Liver (tissue), 9 donors: Measurements from ENCODE around the gene IGF2BP3. TPM values are rescaled to one million over a fixed set of nuclear protein-coding genes. Genes with fewer than 3 reads are reported as not detected.

ENCODE experiments used
- DNase-seq: peaks from one replicate; pipeline ENCODE4 v3.0.0-alpha.2; 2017; ENCODE audit warnings: low spot score
- H3K27ac ChIP-seq, 2 donors: one replicate each; pipeline ENCODE4 v1.7.0; 2013; ENCODE audit warnings: inconsistent platforms in 2 of 2, low read length in 2 of 2, control low read depth in 1 of 2, low read depth in 1 of 2, mild to moderate bottlenecking in 1 of 2
- H3K27me3 ChIP-seq, 4 donors: one replicate each; pipeline versions ENCODE4 v1.6.1 to v1.7.0; 2013; ENCODE audit warnings: low read length in 3 of 4, inconsistent platforms in 1 of 4, mild to moderate bottlenecking in 1 of 4, moderate library complexity in 1 of 4; ENCODE audit not compliant: control insufficient read depth in 4 of 4, insufficient read depth in 4 of 4
- H3K36me3 ChIP-seq, 4 donors: one replicate each; pipeline versions ENCODE4 v1.6.1 to v1.7.0; 2013; ENCODE audit warnings: low read length in 3 of 4, mild to moderate bottlenecking in 3 of 4, low read depth in 1 of 4, moderate library complexity in 1 of 4; ENCODE audit not compliant: control insufficient read depth in 4 of 4, insufficient read depth in 3 of 4
- H3K4me1 ChIP-seq, 4 donors: one replicate each; pipeline versions ENCODE4 v1.6.1 to v1.7.0; 2013; ENCODE audit warnings: low read length in 3 of 4, mild to moderate bottlenecking in 3 of 4, moderate library complexity in 1 of 4; ENCODE audit not compliant: control insufficient read depth in 4 of 4, insufficient read depth in 4 of 4
- H3K4me3 ChIP-seq, 3 donors: one replicate each; pipeline versions ENCODE4 v1.6.1 to v1.7.0; 2013; ENCODE audit warnings: low read length in 3 of 3, control low read depth in 1 of 3, low read depth in 1 of 3, mild to moderate bottlenecking in 1 of 3
- H3K9ac ChIP-seq, 2 donors: one replicate each; pipeline ENCODE4 v1.7.0; 2013; ENCODE audit warnings: low read length in 2 of 2, mild to moderate bottlenecking in 2 of 2, moderate library complexity in 2 of 2, control low read depth in 1 of 2, low read depth in 1 of 2
- H3K9me3 ChIP-seq, 4 donors: one replicate each; pipeline versions ENCODE4 v1.6.1 to v1.7.0; 2013; ENCODE audit warnings: low read length in 3 of 4; ENCODE audit not compliant: control insufficient read depth in 4 of 4
- CTCF ChIP-seq: fragments of 150-350 bp; IDR thresholded peaks from 2 replicates; pipeline ENCODE4 v1.5.1; 2017; ENCODE audit warnings: improper control_type of control experiment, low read depth, low read length; ENCODE audit not compliant: missing input control
- EGR1 ChIP-seq, 2 donors: IDR thresholded peaks; 2 replicates each; pipeline ENCODE4 v1.6.1; 2016 to 2018; ENCODE audit warnings: antibody characterized with exemption in 2 of 2, low read depth in 2 of 2
- FOXA1 ChIP-seq: IDR thresholded peaks from 2 replicates; pipeline ENCODE4 v1.6.1; 2016; ENCODE audit warnings: antibody characterized with exemption
- GABPA ChIP-seq, 2 donors: IDR thresholded peaks in 1 of 2; conservative IDR thresholded peaks in 1 of 2; 2 replicates each; pipeline ENCODE4 v1.6.1; 2016; ENCODE audit warnings: antibody characterized with exemption in 2 of 2, mild to moderate bottlenecking in 1 of 2, moderate library complexity in 1 of 2
- HNF4A ChIP-seq, 2 donors: conservative IDR thresholded peaks; 2 replicates each; pipeline ENCODE4 v1.6.1; 2016; ENCODE audit warnings: antibody characterized with exemption in 2 of 2, mild to moderate bottlenecking in 2 of 2
- HNF4G ChIP-seq: IDR thresholded peaks from 2 replicates; pipeline ENCODE4 v1.6.1; 2016; ENCODE audit warnings: antibody characterized with exemption
- JUND ChIP-seq, 2 donors: IDR thresholded peaks; 2 replicates each; pipeline ENCODE4 v1.6.1; 2016; ENCODE audit warnings: antibody characterized with exemption in 2 of 2
- NR2F2 ChIP-seq: IDR thresholded peaks from 2 replicates; pipeline ENCODE4 v1.6.1; 2016; ENCODE audit warnings: antibody characterized with exemption
- RAD21 ChIP-seq, 2 donors: IDR thresholded peaks; 2 replicates each; pipeline ENCODE4 v1.6.1; 2016; ENCODE audit warnings: antibody characterized with exemption in 2 of 2, mild to moderate bottlenecking in 2 of 2
- REST ChIP-seq: IDR thresholded peaks from 2 replicates; pipeline ENCODE4 v1.6.1; 2016; ENCODE audit warnings: antibody characterized with exemption, mild to moderate bottlenecking
- RXRA ChIP-seq, 2 donors: IDR thresholded peaks; 2 replicates each; pipeline ENCODE4 v1.6.1; 2017 to 2018; ENCODE audit warnings: antibody characterized with exemption in 2 of 2, mild to moderate bottlenecking in 1 of 2
- SP1 ChIP-seq: IDR thresholded peaks from 2 replicates; pipeline ENCODE4 v1.6.1; 2018; ENCODE audit warnings: antibody characterized with exemption, mild to moderate bottlenecking
- TAF1 ChIP-seq: conservative IDR thresholded peaks from 2 replicates; pipeline ENCODE4 v1.6.1; 2016; ENCODE audit warnings: antibody characterized with exemption, mild to moderate bottlenecking
- YY1 ChIP-seq: IDR thresholded peaks from 2 replicates; pipeline ENCODE4 v1.6.1; 2016; ENCODE audit warnings: antibody characterized with exemption, mild to moderate bottlenecking
- ZBTB33 ChIP-seq: IDR thresholded peaks from 2 replicates; pipeline ENCODE4 v1.6.1; 2016; ENCODE audit warnings: antibody characterized with exemption
- WGBS: extraction: QIAGEN DNeasy Blood & Tissue Kit; methylation state at CpG from one replicate; pipeline ENCODE4 v1.1.7; 2013; 5-methylcytosine and 5-hydroxymethylcytosine counted together
- polyA plus RNA-seq, 2 donors: library from polyadenylated mRNA; stranded (reverse) in 1 of 2; unstranded in 1 of 2; fragments of 200-250 nt in 1 of 2; fragments of >200 nt in 1 of 2; fragmentation: Nextera tagmentation in 1 of 2; extraction: Ambion mirVana in 1 of 2; gene quantifications; one replicate each; pipeline versions ENCODE4 v1.2.1 to v1.2.3, GENCODE V29; 2013 to 2015
- total RNA-seq, 2 donors: library from RNA; depleted of rRNA; stranded (reverse); fragments of >200 nt; gene quantifications; one replicate each; pipeline ENCODE4 v1.2.3, GENCODE V29; 2014
- TF ChIP-seq, protein P1 (sequence below): IDR thresholded peaks from 2 replicates; pipeline ENCODE4 v1.6.1; 2016; ENCODE audit warnings: antibody characterized with exemption
- TF ChIP-seq, protein P2 (sequence below): IDR thresholded peaks from 2 replicates; pipeline ENCODE4 v1.6.1; 2016; ENCODE audit warnings: antibody characterized with exemption
- donor health status: healthy.
- donor health status: healthy.
- donor health status: healthy.
- donor health status: healthy.
- donor health status: healthy.

Gene IGF2BP3
- total and polyA plus RNA-seq, 4 donors: 0.17 to 28.4 (median 0.23) TPM; not detected in 1

DNA sequence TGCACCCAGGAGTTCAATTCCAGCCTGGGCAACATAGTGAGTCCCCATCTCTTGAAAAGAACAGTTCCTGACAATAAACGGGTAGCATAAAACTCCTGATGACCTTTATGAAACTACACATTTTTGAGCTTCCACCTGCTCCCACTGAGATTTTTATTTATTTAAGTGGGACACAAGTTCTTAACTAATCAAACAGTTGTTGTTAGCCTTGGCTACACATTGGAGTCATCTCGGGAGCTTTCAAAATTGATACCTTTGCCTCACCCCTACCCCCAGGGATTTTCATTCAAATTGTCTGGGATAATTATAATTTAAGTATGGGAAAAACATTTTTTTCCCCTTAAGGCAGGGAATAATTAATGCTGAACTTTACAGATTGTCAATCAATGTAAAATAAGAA, 131.9 kb downstream of the IGF2BP3 start:
- H3K4me3 ChIP-seq: no peak overlapping the region
- TF ChIP-seq HNF4G (no peak), RXRA (IDR thresholded peaks at IDR 0.05) (no peak), JUND (IDR thresholded peaks at IDR 0.05) (no peak), TAF1 (no peak), HNF4A (conservative IDR thresholded peaks at IDR 0.05) (peak in 1 of 2 donors; percentile 7), CTCF (no peak), ZBTB33 (no peak)
- TF ChIP-seq, protein P1, sequence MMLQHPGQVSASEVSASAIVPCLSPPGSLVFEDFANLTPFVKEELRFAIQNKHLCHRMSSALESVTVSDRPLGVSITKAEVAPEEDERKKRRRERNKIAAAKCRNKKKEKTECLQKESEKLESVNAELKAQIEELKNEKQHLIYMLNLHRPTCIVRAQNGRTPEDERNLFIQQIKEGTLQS: no peak
- H3K36me3 ChIP-seq: no peaks in the 10 kb centered on the region
- H3K27ac ChIP-seq: no peak overlapping the region
- H3K4me1 ChIP-seq: peaks cover 11 to 51% (median 43%) of the 10 kb centered on the region in 4 donors
- no peak overlapping the region for H3K9ac ChIP-seq
- WGBS: 37% methylated on average over 2 of the region's 2 CpGs
- no peaks in the 10 kb centered on the region for H3K27me3 ChIP-seq
- DNase-seq: no peak
- no peaks in the 10 kb centered on the region for H3K9me3 ChIP-seq

DNA sequence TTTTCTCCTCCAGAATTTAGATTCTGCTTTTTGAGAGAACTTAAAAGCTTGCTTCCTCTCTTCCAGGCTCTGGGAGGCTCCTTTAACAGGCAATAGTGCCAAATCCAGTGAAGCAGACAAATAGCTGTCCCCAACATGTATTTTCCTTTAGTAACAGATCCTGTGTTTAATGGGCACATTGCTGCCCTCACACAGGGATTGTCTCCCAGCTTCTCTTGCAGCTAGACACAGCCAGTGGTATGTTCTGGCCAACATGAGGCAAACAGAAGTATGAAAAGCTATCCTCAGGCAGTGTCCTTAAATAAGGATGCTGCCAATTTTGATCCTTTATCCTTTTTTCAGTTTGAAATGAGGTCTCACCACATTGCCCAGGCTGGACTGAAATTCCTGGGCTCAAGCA, 132.9 kb downstream of the IGF2BP3 start:
- Histone ChIP-seq H3K27me3 (no peaks in the 10 kb centered on the region), H3K9ac (no peak overlapping the region), H3K9me3 (no peaks in the 10 kb centered on the region), H3K4me1 (peaks cover 12 to 60% (median 52%) of the 10 kb centered on the region in 4 donors), H3K27ac (no peak overlapping the region), H3K4me3 (no peak overlapping the region), H3K36me3 (no peaks in the 10 kb centered on the region)
- DNase-seq: no peak
- TF ChIP-seq CTCF (no peak), SP1 (no peak), TAF1 (no peak), FOXA1 (no peak), NR2F2 (no peak), EGR1 (IDR thresholded peaks at IDR 0.05; ENCODE audit: low read depth in 2 of 2) (no peak), GABPA (IDR thresholded peaks at IDR 0.05 in 1 of 2, conservative IDR thresholded peaks at IDR 0.05 in 1 of 2) (no peak), HNF4G (no peak), ZBTB33 (no peak), RAD21 (IDR thresholded peaks at IDR 0.05) (no peak), JUND (IDR thresholded peaks at IDR 0.05) (no peak), YY1 (no peak), REST (no peak)
- TF ChIP-seq, protein P2, sequence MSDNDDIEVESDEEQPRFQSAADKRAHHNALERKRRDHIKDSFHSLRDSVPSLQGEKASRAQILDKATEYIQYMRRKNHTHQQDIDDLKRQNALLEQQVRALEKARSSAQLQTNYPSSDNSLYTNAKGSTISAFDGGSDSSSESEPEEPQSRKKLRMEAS: no peak
- TF ChIP-seq, protein P1: no peak
